Parathyroid adenoma (tissue), 2 donors: ENCODE data around the gene RNF150.

Experiments
- H2AFZ ChIP-seq: fragments of 300-600 bp; sonication (generic); one replicate; pipeline ENCODE4 v1.7.0; 2017; ENCODE audit warnings: antibody characterized with exemption, mild to moderate bottlenecking
- H3K27ac ChIP-seq: fragments of 300-600 bp; sonication (generic); one replicate; pipeline ENCODE4 v1.7.0; 2017
- H3K27me3 ChIP-seq: fragments of 300-600 bp; sonication (generic); one replicate; pipeline ENCODE4 v1.7.0; 2017; ENCODE audit warnings: low read length; ENCODE audit not compliant: control insufficient read depth, insufficient read depth
- H3K36me3 ChIP-seq: fragments of 300-600 bp; sonication (generic); one replicate; pipeline ENCODE4 v1.7.0; 2017; ENCODE audit warnings: low read length; ENCODE audit not compliant: control insufficient read depth, insufficient read depth
- H3K4me1 ChIP-seq: fragments of 300-600 bp; sonication (generic); one replicate; pipeline ENCODE4 v1.7.0; 2017; ENCODE audit warnings: control low read depth
- H3K4me2 ChIP-seq: fragments of 300-600 bp; sonication (generic); one replicate; pipeline ENCODE4 v1.7.0; 2017; ENCODE audit warnings: low read length
- H3K4me3 ChIP-seq: fragments of 300-600 bp; sonication (generic); one replicate; pipeline ENCODE4 v1.7.0; 2017; ENCODE audit warnings: low read depth, low read length
- H3K79me2 ChIP-seq: fragments of 300-600 bp; sonication (generic); one replicate; pipeline ENCODE4 v1.7.0; 2017; ENCODE audit warnings: control low read depth
- H3K9ac ChIP-seq: fragments of 300-600 bp; sonication (generic); one replicate; pipeline ENCODE4 v1.7.0; 2017; ENCODE audit warnings: mild to moderate bottlenecking
- H3K9me3 ChIP-seq: fragments of 300-600 bp; sonication (generic); one replicate; pipeline ENCODE4 v1.7.0; 2017; ENCODE audit warnings: low read length; ENCODE audit not compliant: control insufficient read depth
- CTCF ChIP-seq: fragments of 300-600 bp; sonication (generic); IDR thresholded peaks from one replicate; pipeline ENCODE4 v1.7.0; 2017; ENCODE audit warnings: antibody characterized with exemption, mild to moderate bottlenecking
- donor health status: primary hyperparathyroidism.

The RNF150 gene

GRCh38 chr4:141133146-141133998 lies at the start of gene RNF150:
Gene RNF150, minus strand, starts transcription at chr4:141133469.
- peak within 1 kb of the TSS; percentile 90 for H3K4me2 ChIP-seq
- peak within 1 kb of the TSS; percentile 63 for H3K4me3 ChIP-seq
- H2AFZ ChIP-seq: peak within 1 kb of the TSS; percentile 78
- H3K9ac ChIP-seq: no peak within 1 kb of the TSS
- no peaks in the 10 kb centered on the region for H3K4me1 ChIP-seq
- H3K27me3 ChIP-seq: no peaks in the 10 kb centered on the region
- peak; percentile 46 for TF ChIP-seq CTCF
- no peak within 1 kb of the TSS for H3K27ac ChIP-seq
- no peaks in the 10 kb centered on the region for H3K79me2 ChIP-seq
- no peaks in the 10 kb centered on the region for H3K36me3 ChIP-seq
- H3K9me3 ChIP-seq: no peaks in the 10 kb centered on the region

- Histone ChIP-seq H3K79me2 (no peaks in the 10 kb centered on the region), H3K36me3 (no peaks in the 10 kb centered on the region), H3K4me3 (no peak overlapping the region), H3K4me2 (no peak overlapping the region), H2AFZ (no peak overlapping the region), H3K27me3 (no peaks in the 10 kb centered on the region), H3K27ac (no peak overlapping the region), H3K4me1 (no peaks in the 10 kb centered on the region), H3K9ac (no peak overlapping the region), H3K9me3 (no peaks in the 10 kb centered on the region)
- TF ChIP-seq CTCF: no peak
Measured at GRCh38 chr4:141180991-141181761, 47.9 kb upstream of the RNF150 start.

- no peak for TF ChIP-seq CTCF
- no peak overlapping the region for H3K9ac ChIP-seq
- H3K27ac ChIP-seq: no peak overlapping the region
- H2AFZ ChIP-seq: no peak overlapping the region
- no peaks in the 10 kb centered on the region for H3K36me3 ChIP-seq
- H3K4me3 ChIP-seq: no peak overlapping the region
- no peaks in the 10 kb centered on the region for H3K79me2 ChIP-seq
- H3K27me3 ChIP-seq: no peaks in the 10 kb centered on the region
- H3K4me2 ChIP-seq: no peak overlapping the region
- H3K4me1 ChIP-seq: no peaks in the 10 kb centered on the region
- H3K9me3 ChIP-seq: no peaks in the 10 kb centered on the region
Measured at GRCh38 chr4:141179474-141180373, 46.5 kb upstream of the RNF150 start.

GRCh38 chr4:141177171-141177570 lies 43.9 kb upstream of the RNF150 start:
- Histone ChIP-seq H3K27me3 (no peaks in the 10 kb centered on the region), H2AFZ (no peak overlapping the region), H3K79me2 (no peaks in the 10 kb centered on the region)

More at GRCh38 chr4:141177171-141177570, 43.9 kb upstream of the RNF150 start:
- Histone ChIP-seq H3K4me3 (no peak overlapping the region), H3K9ac (no peak overlapping the region), H3K27ac (no peak overlapping the region), H3K9me3 (no peaks in the 10 kb centered on the region), H3K4me2 (no peak overlapping the region), H3K36me3 (no peaks in the 10 kb centered on the region), H3K4me1 (no peaks in the 10 kb centered on the region)
- no peak for TF ChIP-seq CTCF
